ENCODE data around the gene CHIC2.
A peak's percentile ranks its signal among the peaks of the same experiment; 100 is the strongest.

CHIC2 gene

DNA sequence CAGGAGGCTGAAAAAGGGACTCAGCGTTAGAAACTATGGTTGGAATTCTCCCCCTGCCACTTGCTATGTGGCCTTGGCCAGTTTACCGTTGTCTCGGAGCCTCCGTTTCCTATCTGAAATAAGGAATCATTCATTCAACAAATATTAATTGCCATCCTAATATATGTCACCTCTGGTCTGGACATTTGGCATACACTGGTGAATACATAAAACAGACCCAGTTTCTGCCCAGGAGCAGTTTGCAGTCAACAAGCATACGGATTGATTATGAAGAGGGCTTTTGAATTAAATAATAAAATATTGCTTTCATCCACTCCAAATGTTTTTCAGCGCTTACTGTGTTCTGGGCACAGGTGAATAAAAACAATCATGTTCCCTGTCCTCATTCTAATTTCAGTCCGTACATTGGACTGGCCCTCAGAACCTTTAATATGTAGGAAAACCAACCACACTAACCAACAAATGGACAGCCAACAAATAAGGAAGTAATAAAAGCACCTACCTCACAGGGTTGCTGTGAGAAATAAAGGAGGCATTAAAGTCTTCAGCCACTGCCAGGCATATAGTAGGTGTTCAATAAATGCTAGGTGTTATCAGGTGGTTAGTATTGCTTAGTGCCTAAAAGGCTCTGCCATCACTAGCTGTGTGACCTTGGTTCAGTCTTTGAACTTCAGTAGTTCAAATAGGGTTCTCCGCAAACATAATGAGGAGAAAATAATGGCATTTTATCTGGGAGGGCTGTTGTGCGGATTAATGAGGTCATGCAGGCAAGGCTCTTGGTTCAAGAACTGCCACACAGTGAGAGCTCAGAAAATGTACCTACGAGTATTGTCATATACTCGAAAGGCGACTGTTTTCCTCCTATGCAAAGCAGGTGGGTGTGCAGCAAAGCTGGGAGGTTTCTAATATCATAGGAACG lies 28.3 kb upstream of the CHIC2 start:
- no peak for DNase-seq

GRCh38 chr4:54091637-54092404 lies 27.4 kb upstream of the CHIC2 start:
- no peak for DNase-seq

DNA sequence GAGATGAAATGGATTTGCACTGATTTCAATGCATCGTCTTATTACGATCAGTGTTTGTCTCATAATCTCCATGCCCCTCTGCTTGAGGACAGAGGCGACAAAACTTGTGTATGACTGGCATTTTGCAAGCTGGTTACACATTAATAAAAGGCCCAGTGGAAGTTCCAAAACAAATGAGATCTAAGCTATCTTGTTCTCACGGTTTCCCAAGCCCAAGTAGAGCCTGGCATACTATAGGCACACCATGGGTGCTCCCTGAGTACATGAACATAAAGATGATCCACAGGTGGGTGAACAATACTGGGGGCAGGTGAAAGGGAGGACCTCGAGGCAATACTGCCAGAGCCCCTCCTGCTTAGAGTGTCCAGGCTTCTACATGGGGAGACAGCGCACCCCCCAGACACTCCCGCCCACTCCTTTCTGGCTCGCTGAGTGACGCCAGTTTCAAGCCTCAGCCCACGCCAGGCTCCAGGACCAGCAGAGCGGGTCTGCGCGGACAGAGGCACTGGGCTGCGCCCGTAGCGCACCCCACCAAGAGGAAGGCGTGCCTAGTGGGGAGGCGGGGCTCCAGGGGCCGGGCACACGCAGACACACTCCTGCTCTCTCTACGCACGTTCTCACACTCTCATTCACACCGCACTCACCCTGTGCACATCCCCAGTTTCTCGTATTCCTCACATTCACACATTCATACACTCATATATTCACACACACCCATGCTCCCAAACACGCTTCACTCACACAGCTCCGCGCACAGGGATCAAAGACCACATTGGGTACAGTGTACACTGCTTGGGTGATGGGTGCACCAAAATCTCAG lies 26.6 kb upstream of the CHIC2 start:
- DNase-seq, result no peak

DNA sequence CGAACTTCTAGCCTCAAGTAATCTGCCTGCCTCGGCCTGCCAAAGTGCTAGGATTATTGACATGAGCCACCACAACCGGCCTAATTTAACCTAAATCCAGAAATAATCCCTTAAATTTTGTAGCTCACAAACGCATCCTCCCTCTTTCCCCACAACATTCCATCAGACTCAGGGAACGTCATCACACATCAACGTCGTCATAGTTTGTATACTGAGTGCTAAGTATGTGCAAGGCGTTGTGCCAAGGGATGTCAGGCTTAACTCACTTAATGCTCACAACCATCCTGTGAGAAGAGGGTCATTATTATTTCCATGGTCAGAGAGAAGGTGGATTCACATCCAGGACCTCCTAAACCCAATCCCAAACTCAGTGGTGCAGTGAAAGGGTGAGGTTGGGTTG lies 26.0 kb upstream of the CHIC2 start:
- no peak for DNase-seq

GRCh38 chr4:54089875-54090274 lies 25.5 kb upstream of the CHIC2 start:
- DNase-seq, result no peak

GRCh38 chr4:54085284-54085683 lies 20.9 kb upstream of the CHIC2 start:
- no peak for DNase-seq

- no peak for DNase-seq
Observed at GRCh38 chr4:54082168-54082567, 17.8 kb upstream of the CHIC2 start.

DNA sequence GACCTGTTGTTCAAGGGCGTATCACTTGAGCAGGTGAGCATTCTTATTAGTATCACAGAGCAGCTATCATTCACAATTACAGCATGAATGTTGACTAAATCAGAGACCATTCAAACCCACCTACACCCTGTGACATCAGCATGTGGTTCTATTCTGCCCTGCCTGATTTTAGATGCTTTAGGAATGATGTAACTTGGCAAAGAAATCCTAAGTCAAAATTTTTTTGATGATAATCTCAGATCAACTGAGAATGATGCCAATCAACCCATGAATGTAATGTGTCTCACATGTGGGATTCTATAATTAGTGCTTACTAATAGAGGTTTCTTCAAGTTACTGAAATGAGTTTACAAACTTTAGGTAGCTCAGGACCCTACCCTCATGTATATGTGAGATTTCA lies 13.4 kb upstream of the CHIC2 start:
- DNase-seq, result no peak

- DNase-seq, result no peak
Observed at GRCh38 chr4:54076673-54077072, 12.3 kb upstream of the CHIC2 start.

GRCh38 chr4:54074381-54074780 lies 10.0 kb upstream of the CHIC2 start:
- DNase-seq, result no peak

DNA sequence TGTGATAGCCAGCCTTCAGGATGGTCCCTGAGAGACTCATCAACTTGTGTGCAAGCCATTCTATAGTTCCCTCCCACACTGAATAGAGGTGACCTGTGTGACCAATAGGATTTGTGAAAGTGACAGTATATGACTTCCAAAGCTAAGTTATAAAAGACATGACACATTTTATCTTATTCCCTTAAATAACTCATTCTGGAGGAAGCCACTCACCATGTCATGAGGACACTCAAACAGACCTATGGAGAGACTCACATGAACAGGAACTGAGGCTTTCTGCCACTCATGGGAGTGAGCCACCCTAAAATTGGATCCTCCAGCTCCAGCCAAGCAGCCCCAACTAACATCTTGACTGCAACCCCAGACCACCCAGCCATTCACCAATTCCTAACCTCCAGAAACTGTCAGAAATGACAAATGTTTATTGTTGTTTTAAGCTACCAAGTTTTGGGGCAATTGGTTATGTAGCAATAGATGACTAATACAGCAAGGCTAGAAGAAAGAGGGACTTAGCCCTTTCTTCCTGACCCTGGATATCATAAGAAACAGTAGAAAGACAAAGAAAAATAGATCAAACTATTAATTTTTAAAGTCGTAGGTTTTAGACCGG lies 9.0 kb upstream of the CHIC2 start:
- no peak for DNase-seq

DNA sequence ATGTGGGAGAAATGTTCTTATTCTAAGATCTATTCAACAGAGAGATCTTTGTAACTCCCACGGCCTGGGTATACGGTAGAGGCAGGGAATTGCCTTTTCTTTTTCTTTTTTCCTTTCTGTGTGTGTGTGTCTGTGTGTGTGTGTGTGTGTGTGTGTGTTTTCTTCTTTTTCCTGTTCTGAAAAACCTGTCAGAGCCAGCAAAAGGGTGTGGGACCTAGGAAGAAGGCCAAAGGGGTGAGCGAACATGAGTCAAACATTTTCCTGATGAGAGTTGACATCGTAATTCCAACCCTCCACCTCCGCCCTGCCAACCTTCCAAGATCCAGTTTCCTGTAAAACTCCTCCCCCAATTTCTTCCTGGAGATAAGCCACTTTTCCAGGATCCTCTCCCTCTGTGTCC lies 2.8 kb upstream of the CHIC2 start:
- no peak for DNase-seq

DNA sequence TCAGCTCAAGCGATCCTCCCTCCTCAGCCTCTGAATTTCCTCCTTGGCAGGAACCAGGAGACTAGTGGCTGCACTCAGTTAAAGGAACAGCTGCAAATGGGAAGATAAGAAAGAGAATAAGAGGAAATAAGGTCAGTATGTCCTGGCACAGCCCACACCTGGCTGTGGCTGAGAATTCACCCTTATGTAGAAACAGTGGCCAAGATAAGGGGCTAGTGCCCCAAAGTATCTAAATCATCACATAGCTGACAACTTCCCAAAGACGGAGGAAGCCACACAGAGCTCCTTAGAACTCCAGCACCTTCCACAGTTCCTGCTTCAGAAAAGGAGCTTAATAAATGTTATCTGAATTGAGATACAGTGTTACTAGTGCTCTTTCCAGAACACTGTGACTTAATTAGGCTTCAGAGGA lies 2.3 kb upstream of the CHIC2 start:
- DNase-seq, result no peak

- no peak for DNase-seq
Observed at GRCh38 chr4:54066088-54066415, 1.6 kb upstream of the CHIC2 start.

GRCh38 chr4:54065282-54066087 lies 1.1 kb upstream of the CHIC2 start:
- no peak for DNase-seq

GRCh38 chr4:54063737-54064316 lies 578 bp downstream of the CHIC2 start:
- DNase-seq, result peak; percentile 12

- no peak for DNase-seq
Observed at GRCh38 chr4:54063229-54063628, 1.2 kb downstream of the CHIC2 start.

GRCh38 chr4:54062392-54062791 lies 2.0 kb downstream of the CHIC2 start:
- no peak for DNase-seq

GRCh38 chr4:54061873-54062272 lies 2.5 kb downstream of the CHIC2 start:
- DNase-seq, result no peak

- no peak for DNase-seq
Observed at GRCh38 chr4:54061067-54061466, 3.3 kb downstream of the CHIC2 start.

DNA sequence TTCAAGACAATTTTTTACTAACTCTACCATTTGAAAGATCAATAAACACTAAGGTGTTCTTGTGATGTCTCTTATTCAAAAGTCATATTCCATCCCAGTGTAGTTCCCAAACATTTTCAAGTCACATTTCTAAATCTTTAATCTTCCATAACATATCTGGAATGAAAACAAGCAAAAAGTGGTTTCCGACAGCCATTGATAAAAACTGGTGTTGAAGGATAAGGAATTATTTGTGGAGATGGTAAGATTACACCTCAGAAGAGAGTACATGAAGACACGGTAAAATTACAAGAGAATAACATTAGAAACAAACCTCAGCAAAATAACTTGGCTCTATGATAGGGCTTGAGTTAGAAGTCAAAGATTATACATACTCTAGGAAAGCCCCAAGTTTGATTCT lies 4.3 kb downstream of the CHIC2 start:
- no peak for DNase-seq

- no peak for DNase-seq
Observed at GRCh38 chr4:54058171-54058570, 6.2 kb downstream of the CHIC2 start.

Data from NK-92 treated with Interleukin-12 subunit alpha and Interleukin-12 subunit beta, amount 100 ng/mL, for 24 hours (cell line).